GM18508 (cell line): ENCODE results near the gene MEGF11.

ENCODE experiments used
- ATAC-seq: cut with Tn5 transposase; IDR thresholded peaks from one replicate; pipeline ENCODE4 v1.9.1; 2021; ENCODE audit warnings: moderate number of reproducible peaks; ENCODE audit not compliant: insufficient read depth, unreplicated experiment

The MEGF11 gene

DNA sequence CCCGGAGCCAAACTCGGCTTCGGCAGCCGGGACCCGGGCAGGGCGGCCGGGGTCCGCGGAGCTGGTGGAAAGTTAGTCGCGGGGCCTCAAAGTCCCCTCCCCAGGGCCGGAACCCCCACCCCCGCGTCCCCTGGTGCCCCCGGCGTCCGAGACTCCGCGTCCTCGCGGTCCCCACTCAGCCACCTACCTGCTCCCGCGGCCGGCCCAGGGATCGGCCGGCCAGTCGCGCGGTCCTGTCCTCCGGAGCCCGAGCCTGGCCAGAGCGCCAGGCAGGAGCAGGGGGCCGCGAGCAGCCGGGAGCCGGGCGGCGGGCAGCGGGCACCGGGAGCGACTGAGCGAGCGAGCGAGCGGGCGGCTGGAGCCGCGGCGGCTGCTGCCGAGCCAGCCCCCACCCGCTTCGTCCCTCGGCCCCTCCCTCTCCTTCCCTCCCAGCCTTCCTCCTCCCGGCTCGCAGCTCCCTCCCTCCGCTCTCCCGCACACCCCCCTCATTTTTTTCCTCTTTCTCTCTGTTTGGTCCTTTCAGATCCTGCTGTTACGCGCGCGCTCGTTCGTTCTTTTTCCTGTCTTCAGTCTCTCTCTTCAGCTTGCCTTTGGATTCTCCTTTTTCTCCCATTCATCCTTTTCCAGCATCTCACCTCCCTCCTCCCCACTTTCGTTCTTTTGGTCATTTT lies at the start of gene MEGF11:
MEGF11 (minus strand) TSS at position 333 of the 671 bp plus-strand sequence. CDS start 125,347 bp downstream, outside the sequence.
- no peak for ATAC-seq

DNA sequence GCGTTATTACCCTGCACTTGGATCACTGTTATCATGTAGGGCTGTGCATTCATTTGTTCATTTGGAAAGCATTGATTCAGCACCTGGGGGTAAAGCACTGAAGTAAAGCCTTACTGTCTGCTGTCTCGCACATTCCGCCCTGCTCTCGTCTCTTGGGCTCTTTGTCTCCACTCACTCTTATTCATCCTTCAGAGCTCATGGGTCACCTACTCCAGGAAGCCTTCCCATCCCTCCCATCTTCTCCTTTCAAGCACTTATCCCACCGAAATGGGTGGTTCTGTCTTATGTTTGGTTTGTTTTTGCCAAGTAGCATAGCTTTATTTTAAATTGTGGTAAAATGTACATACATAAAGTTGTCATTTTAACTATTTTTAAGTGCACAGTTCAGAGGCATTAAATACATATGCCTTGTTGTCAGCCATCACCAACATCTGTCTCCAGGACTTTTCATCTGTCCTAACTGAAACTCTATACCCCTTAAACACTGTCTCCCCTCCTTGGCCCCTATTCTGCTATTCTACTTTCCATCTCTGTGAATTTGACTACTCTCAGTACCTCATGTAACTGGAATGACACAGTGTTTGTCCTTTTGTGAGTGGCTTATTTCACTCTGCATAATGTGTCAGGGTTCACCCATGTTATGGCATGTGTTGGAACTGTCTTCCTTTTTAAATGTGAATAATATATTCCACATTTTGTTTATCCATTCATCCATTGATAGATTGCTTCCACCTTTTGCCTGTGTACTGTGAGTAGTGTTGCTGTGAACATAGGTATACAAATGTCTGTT lies 49.1 kb upstream of the MEGF11 start:
- ATAC-seq: no peak

DNA sequence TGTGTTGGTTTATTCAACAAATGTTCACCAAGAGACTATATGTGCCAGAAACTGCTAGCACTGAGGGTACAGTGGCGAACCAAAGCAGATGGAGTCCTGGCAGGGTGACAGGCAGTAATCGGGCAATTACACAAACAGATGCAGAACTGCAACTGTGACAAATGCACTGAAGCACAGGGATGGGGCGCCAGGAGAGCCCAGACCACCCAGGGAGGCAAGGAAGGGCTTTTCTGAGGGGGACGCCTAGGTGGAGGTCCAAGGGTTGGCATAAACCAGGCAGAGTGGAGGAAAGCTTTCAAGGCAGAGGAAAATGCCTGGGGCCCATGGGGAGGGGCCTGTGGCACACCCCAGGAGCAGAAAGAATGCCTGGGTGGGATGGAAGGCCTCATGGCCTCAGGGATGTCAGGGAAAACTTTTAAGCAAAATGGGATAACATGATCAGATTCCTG lies 45.3 kb upstream of the MEGF11 start:
- ATAC-seq: no peak

DNA sequence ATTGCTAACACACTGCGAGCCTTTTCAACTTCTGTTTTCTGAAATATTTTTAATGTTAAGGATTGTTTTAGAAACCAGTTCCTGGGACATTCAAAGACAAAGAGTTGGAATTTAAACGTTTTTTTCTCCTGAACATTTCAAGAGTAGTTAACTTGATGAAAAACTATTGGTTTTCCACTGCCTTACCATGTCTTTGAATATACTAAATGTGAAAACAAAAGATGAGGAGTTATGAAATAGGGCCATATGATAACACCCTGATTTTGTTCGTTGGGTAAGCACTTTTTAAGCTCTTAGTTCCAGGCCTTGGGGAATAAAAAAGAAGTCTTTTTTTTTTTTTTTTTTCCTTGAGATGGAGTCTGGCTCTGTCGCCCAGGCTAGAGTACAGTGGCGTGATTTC lies 42.6 kb upstream of the MEGF11 start:
- no peak for ATAC-seq

- no peak for ATAC-seq
Observed at GRCh38 chr15:66294932-66295235, 41.3 kb upstream of the MEGF11 start.

GRCh38 chr15:66294157-66294931 lies 40.8 kb upstream of the MEGF11 start:
- no peak for ATAC-seq

DNA sequence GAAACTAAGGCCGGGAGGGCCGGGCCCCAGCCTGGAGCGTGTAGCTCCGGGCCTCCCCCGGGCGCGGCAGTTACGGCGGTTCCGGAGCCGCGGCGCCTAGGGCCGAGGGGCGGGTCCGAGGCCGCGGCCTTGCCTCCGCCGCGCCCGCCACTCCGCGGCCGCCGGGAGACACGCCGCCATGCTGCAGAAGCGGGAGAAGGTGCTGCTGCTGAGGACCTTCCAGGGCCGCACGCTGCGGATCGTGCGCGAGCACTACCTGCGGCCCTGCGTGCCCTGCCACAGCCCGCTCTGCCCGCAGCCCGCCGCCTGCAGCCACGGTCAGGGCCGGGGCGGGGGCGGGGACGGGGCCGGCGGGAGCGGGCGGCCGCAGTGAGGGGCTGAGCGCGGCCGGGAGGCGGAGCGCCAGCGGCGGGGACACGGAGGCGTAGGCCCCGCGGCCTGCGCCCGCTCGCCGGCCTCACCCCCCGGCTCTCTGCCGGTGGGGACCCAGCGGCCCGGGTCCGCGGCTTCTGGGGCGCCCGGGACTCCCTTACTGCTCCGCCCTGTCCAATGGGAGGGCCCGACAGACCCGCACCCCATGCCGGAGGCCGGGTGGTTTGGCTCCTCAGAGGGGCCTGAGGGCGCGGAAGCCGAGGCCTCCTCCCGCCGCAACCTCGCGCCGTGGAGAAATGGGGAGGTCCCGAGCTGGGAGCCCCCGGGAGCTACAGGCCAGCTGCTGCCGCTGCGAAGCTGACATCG lies 40.0 kb upstream of the MEGF11 start, which contains the start of gene DIS3L:
DIS3L (plus strand) TSS at position 150 of the 738 bp plus-strand sequence; CDS start at position 179, 29 bp downstream.
- ATAC-seq: no peak

DNA sequence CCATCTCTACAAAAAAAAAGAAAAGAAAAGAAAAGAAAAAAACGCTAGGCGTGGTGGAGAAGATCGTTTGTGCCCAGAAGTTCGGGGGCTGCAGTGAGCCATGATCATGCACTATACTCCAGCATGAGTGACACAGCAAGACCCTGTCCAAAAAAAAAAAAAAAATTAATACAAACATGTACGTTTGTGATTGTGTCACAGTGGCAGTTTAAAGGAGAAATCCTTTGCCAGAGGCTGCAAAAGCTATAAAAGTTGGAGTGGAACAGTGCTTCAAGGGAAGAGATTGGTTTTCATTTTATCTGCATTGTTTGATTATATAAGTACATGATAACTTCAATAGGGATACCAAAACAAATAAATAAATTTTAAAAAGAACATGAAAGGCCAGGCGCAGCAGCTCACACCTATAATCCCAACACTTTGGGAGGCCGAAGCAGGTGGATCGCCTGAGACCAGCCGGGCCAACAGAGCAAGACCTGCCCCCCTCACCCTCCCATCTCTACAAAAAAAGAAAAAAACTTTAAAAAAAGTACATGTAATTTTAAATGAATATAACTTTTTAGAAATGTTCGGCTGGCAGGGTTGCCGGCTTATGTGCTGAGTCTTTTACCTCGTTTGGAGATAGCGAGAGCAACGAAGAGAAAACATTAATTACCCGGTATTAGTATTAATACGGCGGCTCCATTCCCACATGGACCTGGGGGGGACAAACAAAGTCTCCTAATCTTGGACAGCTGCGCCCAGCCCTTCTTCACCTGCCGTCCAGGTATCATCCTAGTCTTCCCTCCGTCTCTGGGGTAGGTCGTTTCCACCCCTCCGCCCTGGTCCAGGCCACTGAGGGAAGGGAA lies 39.2 kb upstream of the MEGF11 start:
- no peak for ATAC-seq

GRCh38 chr15:66291816-66292570 lies 38.4 kb upstream of the MEGF11 start:
- no peak for ATAC-seq

DNA sequence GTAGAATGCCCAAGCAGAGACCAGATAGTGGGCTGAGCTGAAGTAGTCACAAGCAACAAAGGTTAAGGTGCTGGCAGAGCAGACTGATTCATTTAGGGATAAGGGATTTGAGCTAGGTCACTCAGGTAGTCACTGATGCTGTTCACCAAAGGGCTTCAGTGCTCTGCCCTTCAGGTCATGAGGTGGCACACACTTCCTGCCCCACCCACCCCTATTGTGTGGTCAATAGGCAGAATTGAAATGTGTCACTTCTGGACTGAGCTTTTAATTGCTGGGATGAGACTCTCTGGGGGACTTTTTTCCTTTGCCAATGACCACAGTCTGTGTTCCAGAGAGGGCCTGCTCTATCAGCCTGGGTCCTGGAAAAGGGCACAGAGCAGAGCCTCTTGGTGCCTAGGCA lies 37.0 kb upstream of the MEGF11 start:
- ATAC-seq: no peak

DNA sequence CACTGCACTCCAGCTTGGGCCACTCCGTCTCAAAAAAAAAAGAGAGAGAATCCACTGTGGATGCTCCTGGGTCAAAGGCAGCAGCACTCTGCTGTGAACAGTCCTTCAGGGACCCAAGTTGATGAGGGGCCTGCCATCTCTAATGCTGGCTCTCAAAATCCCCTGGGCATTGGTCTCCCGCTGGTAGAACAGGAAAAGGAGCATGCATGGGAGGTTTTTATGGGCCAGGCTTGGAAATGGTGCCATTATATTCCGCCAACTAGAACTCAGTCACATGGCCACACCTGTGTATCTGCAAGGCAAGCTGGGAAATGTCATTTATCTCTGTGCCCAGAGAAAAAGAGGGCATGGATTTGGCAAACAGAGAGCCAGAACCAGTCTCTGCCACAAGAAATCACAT lies 36.5 kb upstream of the MEGF11 start:
- ATAC-seq: no peak

DNA sequence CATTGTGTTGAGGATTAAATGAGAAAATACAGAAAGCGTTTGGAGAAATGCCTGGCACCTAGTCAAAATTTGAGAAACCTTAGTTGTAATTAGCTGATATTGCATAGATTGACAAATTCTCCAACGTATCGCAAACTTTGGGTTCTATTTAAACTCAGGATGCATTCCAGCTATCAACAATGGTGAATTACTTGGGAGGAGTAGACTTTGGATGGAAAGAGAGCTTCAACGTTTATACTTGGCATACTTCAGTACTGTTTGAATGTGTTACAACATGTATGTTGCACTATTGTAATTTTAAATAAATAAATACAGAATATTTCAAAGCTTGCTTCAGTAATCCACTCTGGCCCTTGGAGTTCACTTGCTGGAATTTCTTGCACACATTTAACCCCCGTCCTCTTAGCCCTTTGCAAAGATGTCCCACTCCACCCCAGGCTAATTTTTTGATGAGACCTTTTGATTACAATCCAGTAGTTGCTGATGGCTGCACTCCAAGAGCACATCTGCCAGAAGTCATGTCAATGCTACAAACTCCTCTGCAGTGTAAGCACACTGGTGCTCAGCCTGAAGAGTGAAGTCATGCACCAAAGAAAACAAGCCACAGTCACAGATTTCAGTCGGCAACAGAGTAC lies 35.1 kb upstream of the MEGF11 start:
- ATAC-seq: no peak

- ATAC-seq: no peak
Observed at GRCh38 chr15:66288093-66288492, 34.5 kb upstream of the MEGF11 start.

- no peak for ATAC-seq
Observed at GRCh38 chr15:66287461-66288057, 34.0 kb upstream of the MEGF11 start.

- ATAC-seq: no peak
Observed at GRCh38 chr15:66285533-66286280, 32.2 kb upstream of the MEGF11 start.

DNA sequence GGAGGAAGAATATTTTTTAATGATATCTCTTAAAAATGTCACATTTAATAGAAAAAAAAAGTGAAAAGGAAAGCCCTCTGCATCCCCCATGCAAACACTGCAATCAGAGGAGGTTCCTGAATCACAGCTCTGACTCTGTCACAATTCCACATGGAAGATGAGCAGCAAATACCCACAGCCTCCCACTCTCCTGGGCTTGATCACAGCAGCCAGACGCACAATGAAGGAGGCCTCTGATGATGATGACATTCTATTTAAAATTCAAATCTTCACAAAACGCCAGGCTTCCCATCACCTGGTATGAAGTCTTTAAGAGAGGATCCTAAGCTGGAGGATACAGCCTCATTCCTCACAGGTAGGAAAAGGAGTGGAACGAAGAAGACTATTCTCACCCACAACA lies 30.7 kb upstream of the MEGF11 start:
- no peak for ATAC-seq

DNA sequence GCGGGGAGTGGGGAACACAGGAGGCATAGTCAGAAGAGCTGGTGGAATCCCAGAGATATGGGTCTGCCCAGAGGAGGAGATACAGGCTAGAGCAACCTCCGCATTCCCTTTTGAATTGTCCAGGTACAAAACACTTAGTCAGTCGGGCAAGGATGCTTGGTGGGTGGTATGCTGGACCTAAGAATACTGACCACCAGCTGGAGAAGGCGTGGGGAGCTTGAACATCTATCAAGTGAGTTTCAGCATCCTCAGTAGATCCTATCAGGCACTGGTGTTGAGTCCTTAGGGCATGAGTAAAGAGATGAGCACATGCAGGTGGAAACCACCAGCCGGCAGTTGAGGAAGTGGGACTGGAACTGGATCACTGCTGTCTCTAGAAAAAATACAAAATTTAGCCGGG lies 25.1 kb upstream of the MEGF11 start:
- no peak for ATAC-seq
